Activated CD8-positive, alpha-beta memory T cell treated with anti-CD3 and anti-CD28 coated beads for 24 hours (primary cell): ENCODE measurements around the gene ARHGAP10.

ENCODE experiments used
- DNase-seq: peaks from one replicate; pipeline ENCODE4 v3.0.0-alpha.2; 2020

Gene ARHGAP10

DNA sequence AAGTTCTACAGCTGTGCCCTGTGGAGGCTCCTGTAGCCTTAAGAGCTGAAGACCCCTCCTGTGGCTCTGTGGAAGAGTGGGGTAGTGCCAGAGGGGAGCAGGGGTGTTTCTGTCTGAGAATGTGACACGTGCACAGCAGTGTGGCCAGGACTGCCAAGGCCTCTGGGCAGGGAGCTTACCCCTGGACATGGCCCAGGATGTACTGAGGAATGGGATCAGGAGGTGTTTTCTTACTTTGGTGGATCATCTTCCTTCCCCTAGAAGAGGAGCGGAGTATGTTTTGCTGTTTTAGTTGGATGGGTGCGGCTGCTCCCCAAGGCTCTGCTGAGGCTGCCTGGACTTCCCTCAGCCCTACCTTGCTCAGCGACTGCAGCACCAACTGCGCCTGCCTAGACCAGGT lies 342.6 kb downstream of the ARHGAP10 start:
- peak; percentile 30 for DNase-seq

DNA sequence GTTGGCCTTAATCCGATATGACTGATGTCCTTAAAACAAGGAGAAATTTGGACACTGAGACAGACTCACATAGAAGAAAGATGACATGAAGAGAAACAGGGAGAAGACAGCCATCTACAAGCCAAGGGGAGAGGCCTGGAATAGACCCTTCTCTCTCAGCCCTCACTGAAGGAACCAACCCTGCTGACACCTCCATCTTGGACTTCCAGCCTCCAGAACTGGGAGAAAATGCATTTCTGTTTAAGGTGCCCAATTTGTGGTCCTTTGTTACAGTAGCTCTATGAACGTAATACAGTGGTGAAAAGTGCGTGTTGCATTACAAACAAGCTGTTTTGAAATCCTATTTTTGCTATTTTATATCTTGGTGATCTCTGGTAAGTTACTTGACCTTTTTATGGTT lies 343.6 kb downstream of the ARHGAP10 start:
- DNase-seq: no peak

DNA sequence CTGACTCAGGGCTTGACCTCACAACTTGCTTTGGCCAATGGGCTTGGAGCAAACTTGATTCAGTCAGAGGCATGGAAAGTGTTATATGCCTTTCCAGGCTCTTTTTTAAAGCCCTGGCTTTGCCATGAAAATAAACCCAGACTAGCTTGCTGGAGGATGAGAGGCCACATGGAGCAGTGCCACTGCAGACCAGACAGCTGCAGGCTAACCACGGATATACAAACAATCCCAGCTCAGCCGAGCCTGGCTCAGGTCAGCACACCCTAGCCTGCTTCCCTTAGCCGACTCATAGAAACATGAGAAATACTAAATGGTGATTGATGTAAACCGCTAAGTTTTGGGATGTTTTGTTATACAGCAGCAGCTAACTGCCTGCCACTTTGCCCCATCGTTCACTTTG lies 345.1 kb downstream of the ARHGAP10 start:
- no peak for DNase-seq

DNA sequence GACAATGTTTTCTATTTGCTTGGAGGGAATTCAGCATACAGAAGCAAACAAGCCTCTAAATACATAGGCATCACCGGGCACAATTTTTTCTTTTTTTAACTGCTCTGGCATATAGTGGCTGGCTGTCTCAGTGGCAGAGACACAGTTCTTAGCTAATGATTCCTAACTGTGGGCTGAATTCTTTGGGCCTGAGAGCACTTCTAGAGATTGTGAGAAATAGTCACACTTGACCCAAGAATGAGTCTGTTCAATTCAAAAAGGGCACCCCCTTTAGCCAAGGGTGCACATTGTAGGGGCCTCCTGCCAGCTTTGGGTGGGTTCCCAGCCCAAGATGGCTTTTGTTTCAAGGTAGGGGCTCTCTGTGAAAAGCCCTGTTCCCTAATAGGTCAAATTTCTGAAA lies 345.7 kb downstream of the ARHGAP10 start:
- DNase-seq: no peak

DNA sequence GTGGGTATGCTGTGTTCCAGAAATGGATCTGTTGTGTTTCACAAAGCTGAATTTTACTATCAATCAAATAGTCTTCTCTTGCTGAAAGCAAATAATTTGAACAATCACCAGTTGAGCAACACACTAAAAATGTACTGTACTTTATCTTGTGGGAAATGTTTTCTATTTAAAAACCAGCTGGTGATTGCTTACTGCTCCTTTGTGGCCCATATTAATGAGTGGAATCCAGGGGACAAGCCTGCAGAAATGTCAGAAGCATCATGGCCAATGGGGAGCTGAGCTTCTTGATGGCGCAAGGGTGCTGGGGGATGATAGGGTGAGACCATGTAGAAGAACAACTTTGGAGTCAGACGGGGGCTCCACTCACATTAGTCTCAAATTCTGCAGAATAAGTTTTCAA lies 346.2 kb downstream of the ARHGAP10 start:
- no peak for DNase-seq

DNA sequence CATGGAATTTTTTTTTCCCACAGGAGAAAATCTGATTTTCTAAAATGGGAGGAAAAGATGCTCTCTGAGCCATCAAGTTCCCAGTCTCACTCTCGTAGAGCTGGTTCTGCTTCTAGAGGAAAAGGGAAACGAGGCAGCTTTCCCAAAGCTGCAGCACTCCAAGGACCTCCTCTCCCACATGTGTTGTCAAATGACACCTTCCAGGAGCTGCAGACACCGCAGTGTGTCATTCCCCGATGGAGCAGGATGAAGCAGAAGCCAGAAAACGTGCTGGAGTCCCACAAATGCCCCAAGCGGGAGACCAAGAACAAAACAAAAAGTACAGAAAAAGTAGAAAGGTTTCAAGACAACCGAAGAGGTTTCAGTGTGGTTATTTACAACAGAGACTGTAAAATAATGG lies 348.1 kb downstream of the ARHGAP10 start:
- no peak for DNase-seq

DNA sequence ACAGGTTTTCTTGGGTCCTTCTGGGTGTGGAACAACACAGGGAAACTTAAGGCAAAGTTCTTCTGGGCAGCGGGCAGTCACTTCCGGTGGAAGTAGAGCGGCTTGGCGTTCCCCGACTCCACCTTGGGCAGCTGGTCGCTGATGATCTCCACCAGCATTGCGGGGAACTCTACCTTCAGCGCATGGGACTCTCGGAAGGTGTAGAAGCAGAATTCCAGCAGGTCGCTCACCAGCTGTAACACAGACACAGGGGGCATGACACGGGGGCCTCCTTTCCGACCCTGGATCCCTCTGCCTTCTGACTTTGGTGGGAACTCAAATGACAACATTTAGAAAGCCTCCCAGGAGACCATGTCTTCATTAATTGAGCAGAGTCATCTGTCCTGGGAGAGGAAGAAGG lies 349.4 kb downstream of the ARHGAP10 start:
- no peak for DNase-seq

DNA sequence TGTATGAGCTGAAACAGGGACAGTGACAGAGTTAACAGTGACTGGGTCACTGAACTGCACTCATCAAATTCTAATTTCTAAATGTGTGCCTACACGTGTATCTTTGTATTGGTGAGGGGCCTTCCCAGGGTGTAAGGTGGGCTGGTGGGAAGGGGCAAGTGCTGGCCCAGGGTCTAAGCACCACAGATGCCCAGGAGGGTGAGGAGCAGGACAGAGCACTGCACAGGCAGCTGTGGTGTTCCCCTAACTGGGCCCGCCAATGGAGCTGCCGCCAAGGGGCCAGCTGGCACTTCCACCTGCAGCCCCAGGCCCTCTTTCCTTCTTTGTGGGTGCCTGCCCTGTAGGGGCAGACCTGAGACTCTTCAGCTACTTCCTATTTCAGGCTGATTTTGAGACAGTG lies 349.9 kb downstream of the ARHGAP10 start:
- no peak for DNase-seq

DNA sequence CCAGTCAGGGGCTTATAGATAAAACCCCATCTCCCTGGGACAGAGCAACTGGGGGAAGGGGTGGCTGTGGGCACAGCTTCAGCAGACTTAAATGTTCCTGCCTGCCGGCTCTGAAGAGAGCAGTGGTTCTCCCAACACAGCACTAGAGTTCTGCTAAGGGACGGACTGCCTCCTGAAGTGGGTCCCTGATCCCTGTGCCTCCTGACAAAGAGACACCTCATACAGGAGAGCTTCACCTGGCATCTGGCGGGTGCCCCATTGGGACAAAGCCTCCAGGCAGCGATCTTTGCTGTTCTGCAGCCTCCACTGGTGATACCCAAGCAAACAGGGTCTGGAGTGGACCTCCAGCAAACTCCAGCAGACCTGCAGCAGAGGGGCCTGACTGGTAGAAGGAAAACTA lies 351.2 kb downstream of the ARHGAP10 start:
- DNase-seq: peak; percentile 40

DNA sequence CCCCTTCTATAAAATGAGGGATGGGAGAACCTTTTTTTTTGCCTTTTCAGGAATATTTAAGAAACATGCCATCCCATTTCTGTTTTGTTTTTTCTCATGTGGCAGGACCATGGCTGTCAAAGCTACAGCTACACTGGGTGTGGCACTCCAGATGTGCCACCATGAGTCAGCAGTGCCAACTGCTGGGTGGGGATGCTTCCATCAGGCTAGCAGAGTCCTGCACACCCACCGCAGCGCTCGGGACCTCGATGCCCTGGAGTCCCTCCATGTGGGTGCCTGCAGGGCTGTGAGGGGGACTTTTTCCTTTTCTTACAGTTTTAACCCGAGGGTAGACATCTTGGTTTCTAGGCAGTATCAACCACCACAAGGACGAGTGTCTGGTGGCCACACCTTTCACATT lies 357.7 kb downstream of the ARHGAP10 start:
- no peak for DNase-seq

DNA sequence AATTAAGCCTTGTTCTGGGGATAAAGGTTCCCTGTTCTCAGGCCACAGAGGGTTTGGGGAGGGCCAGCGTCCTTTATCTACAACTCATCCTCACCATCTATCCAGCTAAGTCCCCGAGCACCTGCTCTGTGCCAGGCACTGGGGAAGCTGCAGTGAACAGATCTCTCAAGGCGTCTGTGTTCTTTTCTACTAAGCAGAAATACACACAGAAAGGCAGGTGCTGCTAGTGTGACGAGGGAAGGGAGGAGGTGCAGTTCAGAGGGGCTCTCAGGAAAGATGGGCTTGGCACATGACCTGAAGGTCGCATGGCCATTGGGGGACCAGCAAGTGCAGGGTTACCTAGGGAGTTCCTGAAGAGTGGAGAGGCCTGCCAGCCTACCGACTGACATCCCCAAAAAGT lies 358.1 kb downstream of the ARHGAP10 start:
- no peak for DNase-seq

DNA sequence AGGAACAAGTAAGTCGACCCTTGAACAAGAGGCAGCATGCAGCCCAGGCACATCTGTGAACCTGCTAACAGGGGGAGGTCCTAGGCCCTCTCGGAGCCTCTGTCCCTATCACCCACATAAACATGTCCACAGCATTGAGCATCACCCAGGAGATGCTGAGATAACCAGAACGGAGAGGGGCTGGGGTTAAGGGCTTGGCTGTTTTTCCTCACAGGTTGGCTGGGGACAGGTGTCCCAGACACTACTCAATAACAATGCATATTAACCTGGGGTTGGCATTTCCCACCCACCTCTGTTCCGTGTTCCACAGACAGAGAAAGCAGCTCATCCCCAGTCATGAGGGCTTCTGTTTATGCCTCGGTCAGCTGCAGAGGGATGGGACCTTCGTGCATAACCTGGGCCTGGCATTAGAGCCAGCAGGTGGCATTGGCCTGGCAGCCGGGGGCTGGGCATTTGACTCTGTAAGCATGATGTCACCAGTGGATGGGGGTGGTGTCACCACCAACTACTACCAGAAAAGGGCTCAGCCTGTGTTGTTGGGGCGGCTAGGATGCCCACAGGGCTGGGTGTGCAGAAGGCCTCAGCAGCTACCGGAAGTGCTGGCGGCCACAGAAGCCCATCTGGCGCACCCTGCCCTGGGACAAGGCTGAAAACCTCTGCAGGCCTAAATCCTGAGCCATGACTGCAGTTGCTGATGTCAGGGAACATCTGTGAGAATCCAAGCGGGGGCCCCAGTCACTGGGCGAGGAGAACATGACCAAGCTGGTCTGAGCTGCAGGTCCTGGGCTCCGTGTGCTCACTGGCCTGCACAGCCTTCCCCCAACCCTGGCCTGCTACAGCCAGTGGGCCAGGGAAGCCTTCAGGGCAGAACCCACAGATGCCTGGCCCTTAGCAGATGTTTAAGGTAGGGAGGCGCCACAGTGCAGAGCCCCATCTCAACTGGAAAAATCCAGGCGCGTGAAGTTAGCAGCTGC lies 358.9 kb downstream of the ARHGAP10 start:
- no peak for DNase-seq

DNA sequence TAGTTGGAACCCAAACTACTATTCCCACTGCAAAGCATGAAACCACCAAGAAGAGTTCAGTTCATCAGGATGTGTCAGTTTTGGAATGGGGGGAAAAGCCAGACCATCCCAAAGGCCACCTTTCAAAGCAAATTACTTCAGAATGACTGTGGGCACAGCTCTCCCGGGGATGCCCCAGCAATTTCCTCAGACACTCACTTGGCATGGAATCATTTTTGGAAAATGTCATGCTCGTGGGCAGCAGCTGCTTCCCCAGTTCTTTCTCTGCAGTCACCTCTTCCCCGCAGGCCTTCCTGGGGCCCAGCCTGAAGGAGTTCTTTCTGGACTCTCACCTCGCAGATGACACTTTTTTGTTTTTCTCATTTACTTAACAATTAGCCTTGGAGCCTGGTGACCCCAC lies 360.0 kb downstream of the ARHGAP10 start:
- DNase-seq: no peak

DNA sequence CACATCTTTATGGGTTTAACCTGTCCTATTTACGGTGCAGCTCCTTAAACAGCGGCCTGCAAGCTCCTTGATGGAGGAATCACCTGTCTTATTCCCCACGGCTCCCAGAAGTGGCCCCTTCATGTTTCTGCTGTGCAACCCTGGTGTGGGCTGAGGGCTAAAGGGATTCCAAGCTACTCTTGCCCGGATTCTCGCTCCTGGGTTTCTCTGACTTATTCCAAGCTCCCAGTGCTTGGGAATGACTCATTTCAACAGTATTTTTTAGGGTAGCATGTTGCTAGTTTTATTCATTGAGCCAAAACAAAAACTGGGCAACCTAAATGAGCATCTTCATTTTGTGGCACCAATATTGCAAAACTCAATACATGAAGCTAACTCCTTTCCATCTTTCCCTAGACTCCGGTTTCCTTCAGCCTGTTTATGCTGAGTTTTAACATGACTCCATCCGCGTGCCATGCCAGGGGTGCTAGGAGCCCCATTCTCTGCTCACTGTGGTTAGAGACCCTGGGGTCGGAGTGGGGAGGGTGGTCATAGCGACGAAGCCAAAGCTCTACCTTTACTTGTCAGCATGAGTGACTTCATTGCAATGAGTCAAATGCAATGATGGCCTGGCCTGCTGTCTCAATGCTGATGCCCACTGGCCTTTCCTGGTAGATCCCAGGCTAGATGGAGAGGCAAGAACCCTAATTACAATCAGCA lies 360.6 kb downstream of the ARHGAP10 start:
- no peak for DNase-seq

DNA sequence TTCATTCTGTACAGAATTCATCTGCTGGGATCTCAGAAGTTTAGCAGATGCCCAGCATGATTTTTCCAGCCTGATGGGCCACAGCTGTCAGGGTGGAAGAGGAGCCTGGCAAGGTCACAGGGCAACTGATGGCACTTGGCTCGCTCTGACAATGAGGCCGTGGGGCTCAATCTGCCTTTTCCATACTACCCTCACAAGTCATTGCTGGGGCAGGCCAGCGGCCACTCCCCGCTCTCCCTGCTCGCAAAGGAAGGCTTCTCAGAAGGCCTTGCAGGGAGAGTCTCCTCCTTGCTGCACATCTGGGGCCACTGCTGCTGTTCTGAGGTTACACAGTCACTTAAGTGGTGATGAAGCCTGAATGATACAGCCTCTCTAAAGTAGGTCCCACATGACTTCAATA lies 361.2 kb downstream of the ARHGAP10 start:
- DNase-seq: no peak

DNA sequence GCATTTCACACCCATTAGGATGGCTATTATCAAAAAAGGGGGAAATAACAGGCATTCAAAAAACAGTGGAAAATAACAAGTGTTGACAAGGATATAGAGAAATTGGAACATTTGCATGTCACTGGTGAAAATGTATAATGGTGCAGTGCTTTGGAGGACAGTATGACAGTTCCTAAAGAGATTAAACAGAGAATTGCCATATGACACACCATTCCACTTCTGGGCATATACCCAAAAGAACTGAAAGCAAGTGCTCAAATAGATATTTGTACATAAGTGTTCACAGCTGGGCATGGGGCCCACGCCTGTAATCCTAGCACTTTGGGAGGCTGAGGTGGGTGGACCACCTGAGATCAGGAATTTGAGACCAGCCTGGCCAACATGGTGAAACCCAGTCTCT lies 362.3 kb downstream of the ARHGAP10 start:
- DNase-seq: no peak

DNA sequence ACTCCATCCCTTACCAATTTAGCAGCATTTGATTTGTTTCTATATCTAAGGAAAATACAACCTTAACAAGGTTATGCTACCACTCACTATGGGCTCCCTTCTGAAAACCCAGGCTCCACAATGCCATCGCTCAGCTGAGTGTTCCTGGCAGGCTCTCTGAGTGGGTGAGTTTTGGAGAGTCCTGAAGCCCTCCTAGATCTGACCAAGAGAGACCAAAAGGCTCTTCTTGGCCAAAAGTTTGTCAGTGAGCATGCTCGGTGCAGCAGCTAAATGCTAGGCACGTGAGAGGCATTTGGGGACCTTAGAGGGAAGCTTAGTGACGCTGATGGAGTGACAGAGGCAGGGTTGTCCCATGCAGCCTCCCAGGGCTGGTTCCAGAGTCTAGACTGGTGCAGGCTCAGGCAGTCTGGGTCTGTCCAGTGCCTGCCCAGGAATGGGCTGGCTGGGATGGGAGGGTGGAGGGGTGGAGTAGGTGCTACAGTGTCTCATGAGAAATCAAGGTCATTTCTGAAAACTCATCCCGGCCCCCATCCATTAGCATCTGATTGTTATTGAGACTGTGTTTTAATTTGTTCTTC lies 363.5 kb downstream of the ARHGAP10 start:
- no peak for DNase-seq

DNA sequence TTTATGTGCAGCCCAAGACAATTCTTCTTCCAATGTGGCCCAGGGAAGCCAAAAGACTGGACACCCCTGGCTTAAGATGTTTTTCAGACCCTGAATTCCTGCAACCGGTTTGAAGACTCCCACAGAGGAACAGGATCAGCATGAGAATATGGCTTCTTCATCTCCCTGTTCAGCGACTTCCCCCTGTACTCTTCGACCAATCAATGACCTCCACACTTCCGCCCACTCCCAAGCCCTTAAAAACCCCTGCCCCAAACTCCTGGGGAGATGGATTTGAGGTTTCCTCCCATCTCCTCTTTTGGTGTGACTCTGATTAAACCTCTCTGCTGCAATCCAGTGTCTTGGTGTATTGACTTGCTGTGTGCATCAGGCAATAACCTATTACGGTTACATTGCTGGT lies 365.9 kb downstream of the ARHGAP10 start:
- DNase-seq: no peak

DNA sequence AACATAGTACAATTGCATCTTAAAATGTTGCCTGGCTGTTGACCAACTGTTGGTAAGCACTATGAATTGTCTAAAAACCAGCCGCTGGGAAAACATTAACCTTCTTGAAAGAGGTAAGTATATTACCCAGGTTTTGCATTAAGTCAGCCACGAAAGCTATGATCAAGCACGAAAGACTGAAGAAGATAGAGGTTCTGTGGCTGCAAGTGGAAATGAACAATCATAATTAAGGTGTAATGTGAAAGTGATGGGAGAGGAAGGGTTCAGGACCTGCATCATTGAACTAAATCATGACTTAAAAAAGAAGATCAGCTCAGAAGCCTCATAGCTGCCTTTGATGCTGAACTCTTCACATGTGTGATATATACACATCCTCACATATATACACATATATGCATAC lies 369.3 kb downstream of the ARHGAP10 start:
- no peak for DNase-seq

DNA sequence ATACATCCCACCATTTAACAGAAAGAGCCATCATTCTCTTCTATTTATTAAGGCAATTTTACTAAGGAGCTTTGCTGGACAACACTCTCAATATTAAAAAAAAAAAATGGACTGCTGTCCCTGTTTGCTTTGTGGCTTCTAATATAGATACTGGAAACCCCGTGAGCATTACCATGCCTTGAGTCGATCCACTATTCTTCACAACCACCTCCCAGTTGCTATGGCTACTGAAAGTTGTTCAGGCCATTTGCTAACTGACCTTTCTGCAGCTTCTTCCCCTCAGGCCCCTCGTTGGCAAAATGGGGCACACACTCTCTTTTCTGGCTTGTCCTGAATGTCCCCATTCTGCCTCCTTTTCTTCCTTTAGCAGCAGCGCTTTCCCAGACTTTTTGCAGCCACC lies 369.9 kb downstream of the ARHGAP10 start:
- no peak for DNase-seq

DNA sequence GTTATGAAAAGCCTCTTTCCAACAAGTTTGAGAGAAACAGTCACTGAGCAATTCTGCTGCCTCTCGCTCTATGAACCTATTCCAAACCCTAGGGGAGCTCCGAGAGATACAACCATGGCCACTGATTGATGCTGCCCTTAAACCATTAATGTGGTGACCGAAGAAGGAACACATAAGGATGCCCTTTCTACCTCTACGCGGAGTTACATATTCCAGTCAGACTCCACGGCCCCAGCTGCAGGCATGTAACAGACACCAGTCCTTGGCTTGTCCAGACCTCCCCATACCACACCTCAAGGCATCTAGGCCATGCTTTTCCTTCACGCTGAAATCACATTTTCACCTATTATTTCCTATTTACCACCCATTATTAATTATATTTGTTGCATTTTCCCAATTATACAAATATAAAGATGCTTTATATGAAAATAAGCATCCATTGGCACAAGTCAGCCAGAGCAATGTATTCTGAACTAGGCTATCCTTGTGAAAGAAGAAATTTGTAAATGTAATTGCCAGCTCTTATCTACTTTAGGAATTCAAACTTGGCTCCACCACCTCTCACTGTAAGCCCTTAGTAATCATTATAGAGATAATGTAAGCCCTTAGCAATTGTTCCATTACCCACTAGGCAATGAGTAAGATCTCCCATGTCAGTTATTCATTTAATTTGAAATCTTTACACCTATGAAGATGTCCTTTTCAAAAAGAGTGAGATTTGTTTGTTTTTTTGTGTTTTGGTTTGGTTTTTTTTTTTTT lies 371.9 kb downstream of the ARHGAP10 start:
- no peak for DNase-seq

DNA sequence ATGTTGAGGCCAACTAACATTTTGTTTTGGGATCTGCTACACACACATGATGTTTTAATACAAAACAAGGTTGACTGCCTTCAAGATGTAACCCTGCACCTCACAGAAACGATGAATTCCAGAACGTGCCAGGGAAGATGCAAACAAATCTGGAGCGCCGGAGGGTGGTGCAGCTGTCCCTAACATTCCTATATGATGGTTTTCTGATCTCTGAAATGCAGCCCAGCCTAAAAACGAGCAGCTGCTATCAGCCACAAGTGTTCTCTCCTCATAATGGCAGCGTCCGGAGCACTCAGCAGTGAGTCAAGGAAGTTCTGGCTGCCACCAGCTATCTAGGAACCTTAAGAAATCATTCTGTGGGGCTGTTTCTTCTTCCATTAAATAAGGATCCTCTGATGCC lies 376.9 kb downstream of the ARHGAP10 start:
- DNase-seq: no peak

DNA sequence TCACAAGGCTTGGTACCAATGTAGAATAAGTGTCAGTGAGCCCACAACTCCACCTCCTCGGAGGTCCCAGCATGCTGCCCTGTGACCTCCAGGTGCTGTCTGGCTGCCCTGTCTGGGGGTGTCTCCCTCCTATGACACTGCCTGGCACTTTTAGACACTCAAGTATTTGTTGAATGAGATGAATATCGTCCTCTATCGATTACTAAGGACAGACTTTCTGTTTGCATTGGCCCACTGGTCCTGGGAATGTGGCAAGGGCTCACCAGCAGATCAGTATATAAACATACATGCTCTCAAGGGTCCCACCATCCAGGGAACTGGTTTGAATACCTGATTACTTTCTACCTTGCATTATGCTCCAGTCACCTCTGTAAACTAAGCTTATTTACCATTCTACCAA lies 377.3 kb downstream of the ARHGAP10 start:
- DNase-seq: no peak
